NCI-H526 (cell line): ENCODE measurements around the gene PSEN2.
"Not testable (repeated sequence)": the region's sequence is repeated elsewhere in the genome, so short reads cannot be mapped to it uniquely, and the experiment has no call there.

Experiments used
- DNase-seq, 2 experiments: peaks; one replicate each; lab custom pipeline; 2025; lab: John Stamatoyannopoulos, UW

PSEN2 gene

DNA sequence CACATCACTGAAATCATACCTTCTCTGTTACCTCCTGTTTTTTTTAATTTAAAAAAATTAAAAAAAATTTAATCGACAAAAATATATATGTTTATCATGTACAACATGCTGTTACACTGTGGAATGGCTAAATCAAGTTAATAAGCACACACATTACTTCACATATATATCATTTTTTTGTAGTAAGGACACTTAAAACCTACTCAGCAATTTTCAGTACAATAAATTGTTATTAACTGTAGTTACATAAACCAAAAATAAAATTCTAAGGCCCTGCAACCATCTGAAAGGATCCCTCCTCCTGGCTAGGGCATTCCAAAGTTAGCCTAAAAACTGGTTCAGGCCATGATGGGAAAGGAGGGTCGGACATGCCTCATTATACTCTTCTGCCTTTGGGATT is 46.1 kb downstream of the PSEN2 start:
- no peak for DNase-seq

- no peak for DNase-seq
Measured at GRCh38 chr1:226919587-226919986, 49.2 kb downstream of the PSEN2 start.

DNA sequence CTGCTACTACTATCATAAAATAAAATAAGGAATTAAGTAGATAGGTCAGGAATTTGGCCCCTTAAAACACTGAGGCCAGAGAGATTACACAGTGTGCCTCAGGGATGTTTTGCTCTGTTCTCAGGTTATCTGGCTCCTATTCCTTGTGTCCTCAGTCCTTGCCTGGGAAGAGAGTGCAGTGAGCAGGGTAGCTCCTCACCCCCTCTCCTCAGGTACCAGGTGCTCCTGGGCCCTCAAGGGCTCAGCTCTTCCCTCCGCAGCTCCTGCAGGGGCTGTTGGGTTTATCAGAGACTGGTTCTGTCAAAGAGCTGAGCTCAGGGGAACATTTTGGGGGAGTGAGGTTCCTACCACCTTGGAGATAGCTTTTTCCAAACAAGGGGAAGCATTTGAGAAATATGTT is 49.6 kb downstream of the PSEN2 start:
- no peak for DNase-seq

GRCh38 chr1:226920446-226920894 is 50.1 kb downstream of the PSEN2 start:
- no peak for DNase-seq

- no peak for DNase-seq
Measured at GRCh38 chr1:226921504-226921903, 51.1 kb downstream of the PSEN2 start.

- DNase-seq, result not testable (repeated sequence)
Measured at GRCh38 chr1:226929260-226930111, 59.1 kb downstream of the PSEN2 start.

GRCh38 chr1:226934483-226935237 is 64.2 kb downstream of the PSEN2 start:
- DNase-seq, result no peak

DNA sequence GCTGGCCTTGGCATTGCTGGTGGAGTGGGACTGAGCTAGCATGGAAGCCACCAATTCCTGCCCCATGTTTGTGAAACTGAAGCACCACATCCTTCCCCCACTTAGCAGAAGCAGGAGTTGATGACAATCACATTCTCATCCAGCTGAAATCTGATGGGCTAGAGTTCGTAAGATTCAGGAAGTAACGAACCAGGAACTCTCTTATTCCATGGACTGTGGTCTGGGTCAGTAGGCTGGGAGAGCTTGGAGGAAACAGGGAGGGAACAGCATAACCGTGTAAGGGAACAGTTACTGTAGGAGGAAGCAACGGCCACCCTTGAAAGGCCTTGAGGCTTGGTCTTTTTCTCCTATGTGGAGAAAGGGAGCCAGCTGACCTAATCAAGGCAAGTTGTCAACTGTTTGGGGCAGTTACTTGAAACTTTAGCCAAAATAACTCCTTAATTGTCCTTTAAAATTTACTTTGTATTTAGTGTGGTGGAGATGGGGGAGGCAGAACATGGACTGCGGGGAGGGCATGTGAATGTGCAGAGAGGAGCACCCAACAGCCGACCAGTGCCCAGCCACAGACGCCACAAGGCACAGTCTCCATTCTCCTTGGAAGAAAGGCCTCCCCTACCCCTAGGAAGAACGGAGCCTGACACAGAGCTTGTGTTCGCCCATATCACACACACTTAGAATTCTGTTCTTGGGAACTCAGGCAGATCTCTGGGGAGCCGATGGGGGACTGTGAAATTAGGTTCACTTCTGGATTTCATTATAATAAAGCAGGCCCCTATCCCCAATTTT is 67.7 kb downstream of the PSEN2 start:
- no peak for DNase-seq

GRCh38 chr1:226938903-226939437 is 68.6 kb downstream of the PSEN2 start:
- no peak for DNase-seq

DNA sequence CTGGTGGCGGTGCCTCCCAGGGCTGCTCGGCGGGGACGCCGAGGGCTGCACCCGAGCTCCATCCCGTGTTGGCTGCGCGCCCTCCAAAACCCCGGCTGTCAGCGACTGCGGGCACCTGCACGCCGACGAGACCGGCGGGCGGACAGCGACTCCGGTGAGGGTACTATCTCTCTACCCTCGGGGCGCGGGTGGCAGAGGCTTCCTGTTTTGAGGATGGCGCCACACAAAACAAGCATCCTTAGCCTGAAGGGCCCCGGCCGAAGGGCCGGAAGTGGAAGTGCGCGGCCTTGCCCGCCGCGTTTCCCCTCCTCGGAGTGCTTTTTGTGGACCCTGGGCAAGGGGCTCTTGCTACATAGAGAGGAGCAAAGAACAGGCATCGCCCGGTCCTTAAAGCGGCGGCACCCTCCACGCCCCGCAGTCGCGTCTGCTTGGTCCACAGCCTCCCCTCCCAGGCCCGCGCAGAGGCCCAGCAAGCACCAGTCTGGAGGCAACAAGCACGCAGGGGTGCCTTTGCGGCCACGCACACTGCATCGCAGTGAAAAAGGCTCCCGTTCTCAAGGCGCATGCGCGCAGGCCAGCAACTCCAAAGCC is 69.1 kb downstream of the PSEN2 start:
- DNase-seq, result peak in 1 of 2 experiments; percentile 81

- DNase-seq, result peak; percentile 96 to 98
Measured at GRCh38 chr1:226940029-226940805, 69.8 kb downstream of the PSEN2 start, which contains the start of gene COQ8A. COQ8A (plus strand) TSS chr1:226940294; CDS start chr1:226961386, 21,092 bp downstream.

GRCh38 chr1:226940806-226941067 is 70.3 kb downstream of the PSEN2 start:
- DNase-seq, result no peak

GRCh38 chr1:226942392-226942791 is 72.0 kb downstream of the PSEN2 start:
- no peak for DNase-seq

GRCh38 chr1:226943156-226943555 is 72.7 kb downstream of the PSEN2 start:
- DNase-seq, result no peak

- DNase-seq, result no peak
Measured at GRCh38 chr1:226943927-226944326, 73.5 kb downstream of the PSEN2 start.

DNA sequence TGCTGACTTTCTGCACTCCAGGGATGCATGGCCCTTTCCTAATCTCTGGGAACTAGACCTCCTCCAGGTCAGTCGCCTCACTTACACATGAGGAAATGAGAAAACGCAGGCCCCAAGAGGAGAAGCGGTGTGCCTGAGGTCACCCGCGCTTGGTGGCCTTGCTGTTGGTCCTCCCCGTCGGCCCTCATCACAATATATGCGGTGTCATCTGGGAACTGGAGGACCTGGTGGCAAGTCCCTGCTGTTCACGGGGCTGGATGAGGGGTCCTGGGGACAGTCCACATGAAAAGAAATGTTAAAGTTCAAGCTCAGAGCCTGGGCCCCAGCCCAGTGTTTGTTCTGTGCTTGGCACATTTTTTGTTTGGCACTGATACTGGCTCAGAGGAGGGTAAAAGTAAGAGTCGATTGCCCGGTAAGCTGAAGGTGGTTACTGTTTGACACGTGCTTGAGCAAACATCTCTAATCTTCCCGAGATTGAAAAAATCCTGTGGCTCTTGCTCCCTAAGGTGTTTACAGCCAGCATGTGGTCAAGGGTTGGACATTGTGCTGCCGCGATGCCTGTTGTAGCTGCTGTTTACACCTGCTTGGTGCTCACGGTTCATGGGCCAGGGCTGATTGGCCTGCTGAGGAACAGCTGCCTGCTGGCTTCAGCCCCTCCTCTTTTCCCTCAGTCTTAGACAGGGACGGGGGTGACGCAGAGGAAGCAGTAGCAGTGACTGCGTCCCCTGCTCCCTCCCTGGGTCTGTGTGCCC is 74.9 kb downstream of the PSEN2 start:
- DNase-seq, result no peak
